ENCODE results near the gene CTSH.

CTSH gene

GRCh38 chr15:78977591-78978347 is 32.9 kb upstream of the CTSH start:
- no peak for DNase-seq (ENCODE audit: low spot score)

- no peak for DNase-seq (ENCODE audit: low spot score)
Observed at GRCh38 chr15:78977091-78977571, 32.3 kb upstream of the CTSH start.

- no peak for DNase-seq (ENCODE audit: low spot score)
Observed at GRCh38 chr15:78976691-78977090, 31.8 kb upstream of the CTSH start.

GRCh38 chr15:78974272-78974918 is 29.5 kb upstream of the CTSH start:
- DNase-seq (ENCODE audit: low spot score): no peak

GRCh38 chr15:78969687-78970349 is 25.0 kb upstream of the CTSH start:
- no peak for DNase-seq (ENCODE audit: low spot score)

- DNase-seq (ENCODE audit: low spot score): no peak
Observed at GRCh38 chr15:78968539-78969271, 23.9 kb upstream of the CTSH start.

GRCh38 chr15:78968114-78968513 is 23.3 kb upstream of the CTSH start:
- no peak for DNase-seq (ENCODE audit: low spot score)

GRCh38 chr15:78960308-78960707 is 15.5 kb upstream of the CTSH start:
- DNase-seq (ENCODE audit: low spot score): no peak

GRCh38 chr15:78959360-78959759 is 14.5 kb upstream of the CTSH start:
- no peak for DNase-seq (ENCODE audit: low spot score)

GRCh38 chr15:78957416-78958093 is 12.7 kb upstream of the CTSH start:
- no peak for DNase-seq (ENCODE audit: low spot score)

GRCh38 chr15:78956937-78957336 is 12.1 kb upstream of the CTSH start:
- no peak for DNase-seq (ENCODE audit: low spot score)

GRCh38 chr15:78955355-78955754 is 10.5 kb upstream of the CTSH start:
- DNase-seq (ENCODE audit: low spot score): no peak

GRCh38 chr15:78951841-78952238 is 7.0 kb upstream of the CTSH start:
- DNase-seq (ENCODE audit: low spot score): no peak

GRCh38 chr15:78950902-78951840 is 6.3 kb upstream of the CTSH start:
- DNase-seq (ENCODE audit: low spot score): no peak

GRCh38 chr15:78950343-78950742 is 5.5 kb upstream of the CTSH start:
- no peak for DNase-seq (ENCODE audit: low spot score)

GRCh38 chr15:78949461-78949860 is 4.6 kb upstream of the CTSH start:
- DNase-seq (ENCODE audit: low spot score): no peak

- DNase-seq (ENCODE audit: low spot score): no peak
Observed at GRCh38 chr15:78947506-78947905, 2.7 kb upstream of the CTSH start.

GRCh38 chr15:78946493-78946892 is 1.6 kb upstream of the CTSH start:
- no peak for DNase-seq (ENCODE audit: low spot score)

- no peak for DNase-seq (ENCODE audit: low spot score)
Observed at GRCh38 chr15:78944202-78944625, 632 bp downstream of the CTSH start.

- DNase-seq (ENCODE audit: low spot score): no peak
Observed at GRCh38 chr15:78943692-78944091, 1.2 kb downstream of the CTSH start.

- no peak for DNase-seq (ENCODE audit: low spot score)
Observed at GRCh38 chr15:78942741-78943140, 2.1 kb downstream of the CTSH start.

Measured in globus pallidus (tissue), 1 donor.